Endothelial cell of umbilical vein (primary cell): ENCODE data around the gene TNNT3.

ENCODE experiments used
- EZH2 ChIP-seq: IDR thresholded peaks from 2 replicates; pipeline ENCODE4 v1.6.1; 2012; ENCODE audit warnings: borderline replicate concordance, low read depth, mild to moderate bottlenecking, moderate library complexity, low read length, inconsistent platforms; ENCODE audit not compliant: severe bottlenecking
- FOS ChIP-seq: IDR thresholded peaks from 2 replicates; pipeline ENCODE4 v1.6.1; 2011; ENCODE audit warnings: mild to moderate bottlenecking, low read length, moderate library complexity, borderline replicate concordance; ENCODE audit not compliant: insufficient read depth
- JUN ChIP-seq: IDR thresholded peaks from 2 replicates; pipeline ENCODE4 v1.6.1; 2011; ENCODE audit warnings: borderline replicate concordance, low read depth; ENCODE audit not compliant: insufficient read length, insufficient read depth
- MYC ChIP-seq: IDR thresholded peaks from one replicate; pipeline ENCODE4 v1.6.1; 2011; ENCODE audit warnings: mild to moderate bottlenecking, low read depth, low read length
- POLR2A ChIP-seq: IDR thresholded peaks from 2 replicates; pipeline ENCODE4 v1.6.1; 2012; ENCODE audit warnings: low read depth, mild to moderate bottlenecking, control low read depth, low read length
- POLR2AphosphoS5 ChIP-seq: IDR thresholded peaks from 2 replicates; pipeline ENCODE4 v1.6.1; 2012; ENCODE audit warnings: low read depth, mild to moderate bottlenecking, control low read depth, low read length, moderate library complexity; ENCODE audit not compliant: insufficient read depth
- TF ChIP-seq, protein P1 (sequence below), 2 donors: IDR thresholded peaks; 1 replicate in 1 of 2; 2 replicates in 1 of 2; pipeline ENCODE4 v1.5.1; 2011; ENCODE audit warnings: low read length in 2 of 2, mild to moderate bottlenecking in 2 of 2, moderate library complexity in 2 of 2, control low read depth in 1 of 2, inconsistent platforms in 1 of 2, low read depth in 1 of 2; ENCODE audit not compliant: insufficient read depth in 1 of 2; ENCODE audit errors: extremely low read depth in 1 of 2

DNA sequence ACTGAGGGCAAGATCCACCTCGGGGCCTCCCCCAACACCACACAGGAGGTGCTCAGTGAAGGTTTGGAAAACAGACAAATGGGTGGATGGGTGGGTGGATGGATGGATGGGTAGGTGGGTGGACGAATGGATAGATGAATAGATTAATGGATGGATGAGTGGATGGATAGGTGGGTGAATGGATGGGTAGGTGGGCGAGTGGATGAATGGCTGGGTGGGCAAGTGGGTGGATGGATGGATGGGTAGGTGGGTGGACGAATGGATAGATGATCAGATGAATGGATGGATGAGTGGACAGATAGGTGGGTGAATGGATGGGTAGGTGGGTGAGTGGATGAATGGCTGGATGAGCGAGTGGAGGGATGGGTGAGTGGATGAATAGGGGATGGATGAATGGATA, 26.9 kb upstream of the TNNT3 start:
- TF ChIP-seq POLR2A (no peak), EZH2 (no peak), JUN (no peak), FOS (no peak), MYC (no peak), POLR2AphosphoS5 (no peak)
- TF ChIP-seq, protein P1, sequence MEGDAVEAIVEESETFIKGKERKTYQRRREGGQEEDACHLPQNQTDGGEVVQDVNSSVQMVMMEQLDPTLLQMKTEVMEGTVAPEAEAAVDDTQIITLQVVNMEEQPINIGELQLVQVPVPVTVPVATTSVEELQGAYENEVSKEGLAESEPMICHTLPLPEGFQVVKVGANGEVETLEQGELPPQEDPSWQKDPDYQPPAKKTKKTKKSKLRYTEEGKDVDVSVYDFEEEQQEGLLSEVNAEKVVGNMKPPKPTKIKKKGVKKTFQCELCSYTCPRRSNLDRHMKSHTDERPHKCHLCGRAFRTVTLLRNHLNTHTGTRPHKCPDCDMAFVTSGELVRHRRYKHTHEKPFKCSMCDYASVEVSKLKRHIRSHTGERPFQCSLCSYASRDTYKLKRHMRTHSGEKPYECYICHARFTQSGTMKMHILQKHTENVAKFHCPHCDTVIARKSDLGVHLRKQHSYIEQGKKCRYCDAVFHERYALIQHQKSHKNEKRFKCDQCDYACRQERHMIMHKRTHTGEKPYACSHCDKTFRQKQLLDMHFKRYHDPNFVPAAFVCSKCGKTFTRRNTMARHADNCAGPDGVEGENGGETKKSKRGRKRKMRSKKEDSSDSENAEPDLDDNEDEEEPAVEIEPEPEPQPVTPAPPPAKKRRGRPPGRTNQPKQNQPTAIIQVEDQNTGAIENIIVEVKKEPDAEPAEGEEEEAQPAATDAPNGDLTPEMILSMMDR (IDR thresholded peaks at IDR 0.05; ENCODE audit: extremely low read depth in 1 of 2, insufficient read depth in 1 of 2, low read depth in 1 of 2, low read length in 2 of 2): no peak
